ENCODE results near the gene ACTG1.

Gene ACTG1

GRCh38 chr17:81518113-81518784 is 5.7 kb upstream of the ACTG1 start:
- no peak for DNase-seq (ENCODE audit: low spot score)

- no peak for DNase-seq (ENCODE audit: low spot score)
Measured at GRCh38 chr17:81517339-81518112, 4.9 kb upstream of the ACTG1 start.

- no peak for DNase-seq (ENCODE audit: low spot score)
Measured at GRCh38 chr17:81517009-81517338, 4.4 kb upstream of the ACTG1 start.

- DNase-seq (ENCODE audit: low spot score): no peak
Measured at GRCh38 chr17:81516439-81516838, 3.8 kb upstream of the ACTG1 start.

- DNase-seq (ENCODE audit: low spot score): no peak
Measured at GRCh38 chr17:81515530-81516041, 3.0 kb upstream of the ACTG1 start.

- DNase-seq (ENCODE audit: low spot score): peak; percentile 70
Measured at GRCh38 chr17:81514739-81515529, 2.3 kb upstream of the ACTG1 start.

GRCh38 chr17:81514489-81514738 is 1.8 kb upstream of the ACTG1 start:
- DNase-seq (ENCODE audit: low spot score): no peak

- DNase-seq (ENCODE audit: low spot score): no peak
Measured at GRCh38 chr17:81513753-81514488, 1.3 kb upstream of the ACTG1 start.

- peak; percentile 45 for DNase-seq (ENCODE audit: low spot score)
Measured at GRCh38 chr17:81513372-81513752, 763 bp upstream of the ACTG1 start.

- DNase-seq (ENCODE audit: low spot score): peak; percentile 30
Measured at GRCh38 chr17:81511804-81512561, 616 bp downstream of the ACTG1 start.

GRCh38 chr17:81511554-81511803 is 1.1 kb downstream of the ACTG1 start:
- DNase-seq (ENCODE audit: low spot score): no peak

- DNase-seq (ENCODE audit: low spot score): peak; percentile 35
Measured at GRCh38 chr17:81510785-81511553, 1.6 kb downstream of the ACTG1 start.

- no peak for DNase-seq (ENCODE audit: low spot score)
Measured at GRCh38 chr17:81509972-81510784, 2.4 kb downstream of the ACTG1 start.

GRCh38 chr17:81509207-81509971 is 3.2 kb downstream of the ACTG1 start:
- peak; percentile 36 for DNase-seq (ENCODE audit: low spot score)

- DNase-seq (ENCODE audit: low spot score): no peak
Measured at GRCh38 chr17:81508639-81509206, 3.9 kb downstream of the ACTG1 start.

GRCh38 chr17:81503619-81504018 is 9.0 kb downstream of the ACTG1 start:
- no peak for DNase-seq (ENCODE audit: low spot score)

GRCh38 chr17:81502471-81503017 is 10.1 kb downstream of the ACTG1 start:
- no peak for DNase-seq (ENCODE audit: low spot score)

- DNase-seq (ENCODE audit: low spot score): no peak
Measured at GRCh38 chr17:81500047-81500446, 12.6 kb downstream of the ACTG1 start.

- DNase-seq (ENCODE audit: low spot score): no peak
Measured at GRCh38 chr17:81499601-81499970, 13.0 kb downstream of the ACTG1 start.
